HEK293 (cell line): ENCODE measurements around the gene SLC9A5.

Source experiments
- CTCF ChIA-PET: fragments of 350-600 bp; formaldehyde crosslinking; extraction: SDS; loops from one replicate; lab custom pipeline; 2021; ENCODE audit warnings: antibody characterized with exemption; lab: Yijun Ruan, JAX
- POLR2A ChIA-PET: fragments of 300-600 bp; formaldehyde crosslinking; extraction: SDS; loops from one replicate; lab custom pipeline; 2020; ENCODE audit warnings: antibody characterized with exemption, inconsistent platforms; lab: Yijun Ruan, JAX
- H3K27ac ChIP-seq: fragments of 200-500 bp; sonication (Bioruptor generic); 2 replicates; pipeline ENCODE4 v1.5.1; 2014; ENCODE audit warnings: low read depth, low read length, control low read depth, inconsistent platforms; ENCODE audit errors: extremely low read depth
- H3K36me3 ChIP-seq, 2 experiments: fragments of 200-500 bp in 1 of 2; sonication (Bioruptor generic) in 1 of 2; 1 replicate in 1 of 2; 2 replicates in 1 of 2; pipeline ENCODE4 v1.5.1; 2014 to 2017; ENCODE audit warnings: inconsistent platforms in 2 of 2, low read length in 2 of 2; ENCODE audit not compliant: control insufficient read depth in 2 of 2, insufficient read depth in 1 of 2
- H3K4me1 ChIP-seq: fragments of 200-500 bp; sonication (Bioruptor generic); 2 replicates; pipeline ENCODE4 v1.5.1; 2014; ENCODE audit warnings: mild to moderate bottlenecking, low read length, inconsistent platforms; ENCODE audit not compliant: control insufficient read depth, insufficient read depth
- H3K4me3 ChIP-seq: 2 replicates; pipeline ENCODE4 v1.5.1; 2011; ENCODE audit warnings: low read depth, mild to moderate bottlenecking, control low read depth, low read length, moderate library complexity
- H3K9me3 ChIP-seq: fragments of 200-500 bp; sonication (Bioruptor generic); 2 replicates; pipeline ENCODE4 v1.5.1; 2014; ENCODE audit warnings: low read depth, low read length, inconsistent platforms; ENCODE audit not compliant: control insufficient read depth, insufficient read depth
- EGR2 ChIP-seq: fragments of 450-650 bp; formaldehyde crosslinking; IDR thresholded peaks from 2 replicates; pipeline ENCODE4 v1.5.1; 2016; ENCODE audit warnings: low read depth, missing biosample characterization, missing genetic modification characterization
- GLIS1 ChIP-seq: fragments of 450-650 bp; formaldehyde crosslinking; IDR thresholded peaks from 2 replicates; pipeline ENCODE4 v1.5.1; 2016; ENCODE audit warnings: missing biosample characterization, missing genetic modification characterization
- HOXA7 ChIP-seq: sonication (generic); formaldehyde crosslinking; IDR thresholded peaks from 2 replicates; pipeline ENCODE4 v1.8.1; 2022; ENCODE audit warnings: missing genetic modification reagents, borderline replicate concordance
- HOXD13 ChIP-seq: sonication (generic); formaldehyde crosslinking; IDR thresholded peaks from 2 replicates; pipeline ENCODE4 v1.8.0; 2022; ENCODE audit warnings: missing genetic modification reagents, borderline replicate concordance
- KLF8 ChIP-seq: fragments of 450-650 bp; formaldehyde crosslinking; IDR thresholded peaks from 2 replicates; pipeline ENCODE4 v1.5.1; 2016; ENCODE audit warnings: missing biosample characterization, missing genetic modification characterization
- OSR2 ChIP-seq: fragments of 450-650 bp; formaldehyde crosslinking; IDR thresholded peaks from 2 replicates; pipeline ENCODE4 v1.5.1; 2016; ENCODE audit warnings: missing biosample characterization, missing genetic modification characterization
- RBAK ChIP-seq: fragments of 450-650 bp; formaldehyde crosslinking; IDR thresholded peaks from 2 replicates; pipeline ENCODE4 v1.5.1; 2016; ENCODE audit warnings: missing biosample characterization, missing genetic modification characterization
- SP2 ChIP-seq: fragments of 450-650 bp; formaldehyde crosslinking; IDR thresholded peaks from 2 replicates; pipeline ENCODE4 v1.5.1; 2016; ENCODE audit warnings: missing biosample characterization, missing genetic modification characterization
- ZFP3 ChIP-seq: fragments of 450-650 bp; formaldehyde crosslinking; IDR thresholded peaks from 2 replicates; pipeline ENCODE4 v1.5.1; 2016; ENCODE audit warnings: low read depth, missing biosample characterization, missing genetic modification characterization
- ZIC2 ChIP-seq: fragments of 450-650 bp; formaldehyde crosslinking; IDR thresholded peaks from 2 replicates; pipeline ENCODE4 v1.5.1; 2016; ENCODE audit warnings: missing biosample characterization, missing genetic modification characterization
- ZNF155 ChIP-seq: fragments of 450-650 bp; formaldehyde crosslinking; IDR thresholded peaks from 2 replicates; pipeline ENCODE4 v1.5.1; 2016; ENCODE audit warnings: missing biosample characterization, missing genetic modification characterization
- ZNF239 ChIP-seq: fragments of 450-650 bp; formaldehyde crosslinking; IDR thresholded peaks from 2 replicates; pipeline ENCODE4 v1.5.1; 2016; ENCODE audit warnings: missing biosample characterization, missing genetic modification characterization
- ZNF24 ChIP-seq: fragments of 450-650 bp; formaldehyde crosslinking; IDR thresholded peaks from 2 replicates; pipeline ENCODE4 v1.5.1; 2016; ENCODE audit warnings: missing biosample characterization, missing genetic modification characterization
- ZNF335 ChIP-seq: fragments of 450-650 bp; formaldehyde crosslinking; conservative IDR thresholded peaks from 2 replicates; pipeline ENCODE4 v1.5.1; 2016; ENCODE audit warnings: missing biosample characterization, missing genetic modification characterization
- ZNF391 ChIP-seq: fragments of 450-650 bp; formaldehyde crosslinking; IDR thresholded peaks from 2 replicates; pipeline ENCODE4 v1.5.1; 2016; ENCODE audit warnings: low read depth, missing biosample characterization, missing genetic modification characterization, borderline replicate concordance
- ZNF48 ChIP-seq: fragments of 450-650 bp; formaldehyde crosslinking; IDR thresholded peaks from 2 replicates; pipeline ENCODE4 v1.5.1; 2016; ENCODE audit warnings: missing biosample characterization, missing genetic modification characterization
- ZNF510 ChIP-seq: fragments of 450-650 bp; formaldehyde crosslinking; IDR thresholded peaks from 2 replicates; pipeline ENCODE4 v1.5.1; 2018; ENCODE audit warnings: mild to moderate bottlenecking, missing genetic modification characterization, missing biosample characterization; ENCODE audit not compliant: insufficient replicate concordance
- ZNF529 ChIP-seq: fragments of 450-650 bp; formaldehyde crosslinking; IDR thresholded peaks from 2 replicates; pipeline ENCODE4 v1.5.1; 2017; ENCODE audit warnings: missing genetic modification characterization, missing biosample characterization; ENCODE audit not compliant: insufficient replicate concordance
- ZNF555 ChIP-seq: fragments of 450-650 bp; formaldehyde crosslinking; conservative IDR thresholded peaks from 2 replicates; pipeline ENCODE4 v1.5.1; 2017; ENCODE audit warnings: missing biosample characterization, mild to moderate bottlenecking, missing genetic modification characterization, inconsistent platforms
- ZNF558 ChIP-seq: fragments of 450-650 bp; formaldehyde crosslinking; IDR thresholded peaks from 2 replicates; pipeline ENCODE4 v1.5.1; 2016; ENCODE audit warnings: missing biosample characterization, missing genetic modification characterization
- ZNF629 ChIP-seq: fragments of 450-650 bp; formaldehyde crosslinking; IDR thresholded peaks from 2 replicates; pipeline ENCODE4 v1.5.1; 2017; ENCODE audit warnings: missing biosample characterization, missing genetic modification characterization
- ZNF837 ChIP-seq: fragments of 450-650 bp; formaldehyde crosslinking; IDR thresholded peaks from 2 replicates; pipeline ENCODE4 v1.5.1; 2016; ENCODE audit warnings: missing biosample characterization, missing genetic modification characterization
- ZSCAN30 ChIP-seq: fragments of 450-650 bp; IDR thresholded peaks from 2 replicates; pipeline ENCODE4 v1.5.1; 2018; ENCODE audit warnings: missing biosample characterization, mild to moderate bottlenecking, missing genetic modification characterization, moderate library complexity
- TF ChIP-seq, protein P1 (sequence below): fragments of 450-650 bp; formaldehyde crosslinking; IDR thresholded peaks from 2 replicates; pipeline ENCODE4 v1.5.1; 2017; ENCODE audit warnings: missing biosample characterization, missing genetic modification characterization
- TF ChIP-seq, protein P2 (sequence below): fragments of 450-650 bp; formaldehyde crosslinking; IDR thresholded peaks from 2 replicates; pipeline ENCODE4 v1.5.1; 2016; ENCODE audit warnings: missing biosample characterization, missing genetic modification characterization
- TF ChIP-seq, protein P3 (sequence below): fragments of 450-650 bp; formaldehyde crosslinking; IDR thresholded peaks from 2 replicates; pipeline ENCODE4 v1.5.1; 2017; ENCODE audit warnings: missing biosample characterization, missing genetic modification characterization

SLC9A5 gene

DNA sequence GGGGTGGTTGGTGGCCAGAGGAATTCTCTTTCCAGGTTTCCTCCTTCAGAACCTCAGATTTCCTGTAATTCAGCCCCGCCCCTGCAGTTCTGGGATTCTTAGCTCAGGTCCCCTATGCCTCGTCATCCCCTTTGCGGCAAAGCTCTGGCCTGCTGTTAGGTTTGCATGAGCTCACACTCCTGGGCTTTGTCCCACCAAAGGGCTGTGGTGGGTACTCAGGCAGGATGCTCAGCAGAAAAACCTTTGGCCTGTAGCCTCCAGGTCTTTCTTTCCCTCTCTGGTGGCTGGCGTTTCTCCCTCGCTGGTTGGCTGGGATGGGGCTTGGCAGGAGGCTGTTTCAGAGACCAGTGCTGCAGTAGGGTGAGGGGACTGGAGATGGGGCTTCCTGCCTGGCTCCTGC, 21.0 kb downstream of the SLC9A5 start:
- Histone ChIP-seq H3K4me3 (no peak overlapping the region), H3K36me3 (peaks cover 0 to 5% of the 10 kb centered on the region in 2 experiments; a peak in 2 of 3 replicates)
- POLR2A ChIA-PET = no interaction called here
- CTCF ChIA-PET = interaction anchor here (0.7 to 2.9 kb wide), 7 partner anchors 9 to 158 kb away, joined by 3 to 9 read pairs (median 7); partner anchors contain the start of gene PLEKHG4
- TF ChIP-seq, protein P1, sequence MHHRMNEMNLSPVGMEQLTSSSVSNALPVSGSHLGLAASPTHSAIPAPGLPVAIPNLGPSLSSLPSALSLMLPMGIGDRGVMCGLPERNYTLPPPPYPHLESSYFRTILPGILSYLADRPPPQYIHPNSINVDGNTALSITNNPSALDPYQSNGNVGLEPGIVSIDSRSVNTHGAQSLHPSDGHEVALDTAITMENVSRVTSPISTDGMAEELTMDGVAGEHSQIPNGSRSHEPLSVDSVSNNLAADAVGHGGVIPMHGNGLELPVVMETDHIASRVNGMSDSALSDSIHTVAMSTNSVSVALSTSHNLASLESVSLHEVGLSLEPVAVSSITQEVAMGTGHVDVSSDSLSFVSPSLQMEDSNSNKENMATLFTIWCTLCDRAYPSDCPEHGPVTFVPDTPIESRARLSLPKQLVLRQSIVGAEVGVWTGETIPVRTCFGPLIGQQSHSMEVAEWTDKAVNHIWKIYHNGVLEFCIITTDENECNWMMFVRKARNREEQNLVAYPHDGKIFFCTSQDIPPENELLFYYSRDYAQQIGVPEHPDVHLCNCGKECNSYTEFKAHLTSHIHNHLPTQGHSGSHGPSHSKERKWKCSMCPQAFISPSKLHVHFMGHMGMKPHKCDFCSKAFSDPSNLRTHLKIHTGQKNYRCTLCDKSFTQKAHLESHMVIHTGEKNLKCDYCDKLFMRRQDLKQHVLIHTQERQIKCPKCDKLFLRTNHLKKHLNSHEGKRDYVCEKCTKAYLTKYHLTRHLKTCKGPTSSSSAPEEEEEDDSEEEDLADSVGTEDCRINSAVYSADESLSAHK = no peak
- TF ChIP-seq ZNF510 (tag by site-specific recombination) = no peak
- no peak for TF ChIP-seq SP2 (tag by site-specific recombination)
- TF ChIP-seq ZNF837 (tag by site-specific recombination) = no peak
- TF ChIP-seq ZNF558 = no peak
- no peak for TF ChIP-seq OSR2
- TF ChIP-seq ZSCAN30 (tag by site-specific recombination) = no peak
- TF ChIP-seq EGR2 (tag by site-specific recombination) = no peak
- no peak for TF ChIP-seq ZFP3
- TF ChIP-seq, protein P2, sequence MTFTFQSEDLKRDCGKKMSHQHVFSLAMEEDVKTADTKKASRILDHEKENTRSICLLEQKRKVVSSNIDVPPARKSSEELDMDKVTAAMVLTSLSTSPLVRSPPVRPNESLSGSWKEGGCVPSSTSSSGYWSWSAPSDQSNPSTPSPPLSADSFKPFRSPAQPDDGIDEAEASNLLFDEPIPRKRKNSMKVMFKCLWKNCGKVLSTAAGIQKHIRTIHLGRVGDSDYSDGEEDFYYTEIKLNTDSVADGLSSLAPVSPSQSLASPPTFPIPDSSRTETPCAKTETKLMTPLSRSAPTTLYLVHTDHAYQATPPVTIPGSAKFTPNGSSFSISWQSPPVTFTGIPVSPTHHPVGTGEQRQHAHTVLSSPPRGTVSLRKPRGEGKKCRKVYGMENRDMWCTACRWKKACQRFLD (tag by site-specific recombination) = no peak
- TF ChIP-seq RBAK (tag by site-specific recombination) = no peak
- TF ChIP-seq ZNF24 (tag by site-specific recombination) = no peak
- no peak for TF ChIP-seq HOXA7 (CRISPR knock-in tag)
- TF ChIP-seq, all 188 proteins: peak for 0
- Histone ChIP-seq H3K4me1 (no peaks in the 10 kb centered on the region), H3K27ac (no peak overlapping the region), H3K9me3 (no peaks in the 10 kb centered on the region)

DNA sequence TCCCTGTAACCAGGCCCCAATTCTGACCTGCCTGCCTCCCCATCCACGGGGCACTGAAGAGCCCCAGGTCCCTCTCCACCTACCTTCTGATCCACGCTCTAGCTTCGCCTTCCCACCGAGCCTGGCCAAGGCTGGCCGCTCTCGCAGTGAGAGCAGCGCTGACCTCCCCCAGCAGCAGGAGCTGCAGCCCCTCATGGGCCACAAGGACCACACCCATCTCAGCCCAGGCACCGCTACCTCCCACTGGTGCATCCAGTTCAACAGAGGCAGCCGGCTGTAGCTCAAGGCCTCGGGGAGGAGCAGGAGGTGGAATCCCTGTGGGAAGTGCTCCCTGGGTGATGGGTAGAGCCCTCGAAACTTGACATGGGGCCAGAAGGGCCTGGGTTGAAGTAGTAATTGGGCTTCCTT, 22.2 kb downstream of the SLC9A5 start:
- Histone ChIP-seq H3K36me3 (peaks cover 0 to 10% of the 10 kb centered on the region in 2 experiments; a peak in 2 of 3 replicates), H3K9me3 (no peaks in the 10 kb centered on the region), H3K4me3 (no peak overlapping the region), H3K4me1 (no peaks in the 10 kb centered on the region), H3K27ac (no peak overlapping the region)
- ChIA-PET POLR2A (interaction anchor here (0.7 to 1.3 kb wide), 5 partner anchors 10 to 143 kb away, joined by 3 to 8 read pairs (median 3); partner anchors contain the start of genes FHOD1 and SLC9A5), CTCF (interaction anchor here (0.9 to 2.1 kb wide), 4 partner anchors 10 to 68 kb away, joined by 3 to 7 read pairs (median 6); no protein-coding TSS in a partner anchor)
- TF ChIP-seq HOXD13 = no peak
- peak; percentile 56 for TF ChIP-seq ZIC2 (tag by site-specific recombination)
- TF ChIP-seq GLIS1 (tag by site-specific recombination) = peak; percentile 21
- TF ChIP-seq ZNF555 = no peak

DNA sequence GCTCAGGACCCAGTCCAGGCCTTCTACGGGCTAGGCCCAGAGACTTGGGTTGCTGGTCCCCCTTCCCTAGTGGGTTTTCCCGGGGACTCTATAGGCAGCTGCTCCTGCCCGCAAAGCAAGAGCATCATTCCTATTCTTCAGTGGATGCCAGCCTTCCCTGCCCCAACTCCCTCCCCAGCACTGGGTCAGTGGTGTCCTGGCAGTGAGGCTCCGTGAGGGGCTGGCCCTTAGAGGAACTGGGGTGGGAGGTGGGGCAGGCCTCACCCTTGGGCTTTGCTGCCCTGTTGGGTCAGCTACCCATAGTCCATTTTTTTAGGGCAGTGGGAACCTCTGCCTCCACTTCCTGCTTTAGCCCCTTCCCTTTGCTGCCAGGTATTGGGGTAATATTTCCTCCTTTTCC, 22.7 kb downstream of the SLC9A5 start:
- POLR2A ChIA-PET = interaction anchor here (1.0 to 1.3 kb wide), 2 partner anchors 24 to 27 kb away, joined by 3 to 8 read pairs; partner anchors contain the start of genes FHOD1 and SLC9A5
- Histone ChIP-seq H3K9me3 (no peaks in the 10 kb centered on the region), H3K4me1 (no peaks in the 10 kb centered on the region), H3K4me3 (no peak overlapping the region), H3K27ac (no peak overlapping the region), H3K36me3 (peaks cover 0 to 15% of the 10 kb centered on the region in 2 experiments; a peak in 2 of 3 replicates)
- CTCF ChIA-PET = interaction anchor here (0.9 to 1.5 kb wide), 2 partner anchors 13 to 68 kb away, joined by 3 to 5 read pairs; no protein-coding TSS in a partner anchor
- no peak for TF ChIP-seq ZNF48 (tag by site-specific recombination)
- no peak for TF ChIP-seq ZNF155 (tag by site-specific recombination)
- TF ChIP-seq, protein P1 = no peak
- TF ChIP-seq ZNF391 (tag by site-specific recombination) = no peak
- no peak for TF ChIP-seq KLF8 (tag by site-specific recombination)
- TF ChIP-seq, protein P3, sequence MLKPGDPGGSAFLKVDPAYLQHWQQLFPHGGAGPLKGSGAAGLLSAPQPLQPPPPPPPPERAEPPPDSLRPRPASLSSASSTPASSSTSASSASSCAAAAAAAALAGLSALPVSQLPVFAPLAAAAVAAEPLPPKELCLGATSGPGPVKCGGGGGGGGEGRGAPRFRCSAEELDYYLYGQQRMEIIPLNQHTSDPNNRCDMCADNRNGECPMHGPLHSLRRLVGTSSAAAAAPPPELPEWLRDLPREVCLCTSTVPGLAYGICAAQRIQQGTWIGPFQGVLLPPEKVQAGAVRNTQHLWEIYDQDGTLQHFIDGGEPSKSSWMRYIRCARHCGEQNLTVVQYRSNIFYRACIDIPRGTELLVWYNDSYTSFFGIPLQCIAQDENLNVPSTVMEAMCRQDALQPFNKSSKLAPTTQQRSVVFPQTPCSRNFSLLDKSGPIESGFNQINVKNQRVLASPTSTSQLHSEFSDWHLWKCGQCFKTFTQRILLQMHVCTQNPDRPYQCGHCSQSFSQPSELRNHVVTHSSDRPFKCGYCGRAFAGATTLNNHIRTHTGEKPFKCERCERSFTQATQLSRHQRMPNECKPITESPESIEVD (tag by site-specific recombination) = no peak
- TF ChIP-seq ZNF239 (tag by site-specific recombination) = no peak
- no peak for TF ChIP-seq ZNF629 (tag by site-specific recombination)
- TF ChIP-seq ZNF529 = no peak
- TF ChIP-seq ZNF335 (tag by site-specific recombination) = no peak
